ENCODE results near the gene CHST11. TPM values are rescaled to one million over a fixed set of nuclear protein-coding genes. Genes with fewer than 3 reads are reported as not detected.

Gene CHST11
- total and polyA plus RNA-seq, 7 experiments from 2014 or later = 23.4 to 74.3 (median 32.0) TPM

DNA sequence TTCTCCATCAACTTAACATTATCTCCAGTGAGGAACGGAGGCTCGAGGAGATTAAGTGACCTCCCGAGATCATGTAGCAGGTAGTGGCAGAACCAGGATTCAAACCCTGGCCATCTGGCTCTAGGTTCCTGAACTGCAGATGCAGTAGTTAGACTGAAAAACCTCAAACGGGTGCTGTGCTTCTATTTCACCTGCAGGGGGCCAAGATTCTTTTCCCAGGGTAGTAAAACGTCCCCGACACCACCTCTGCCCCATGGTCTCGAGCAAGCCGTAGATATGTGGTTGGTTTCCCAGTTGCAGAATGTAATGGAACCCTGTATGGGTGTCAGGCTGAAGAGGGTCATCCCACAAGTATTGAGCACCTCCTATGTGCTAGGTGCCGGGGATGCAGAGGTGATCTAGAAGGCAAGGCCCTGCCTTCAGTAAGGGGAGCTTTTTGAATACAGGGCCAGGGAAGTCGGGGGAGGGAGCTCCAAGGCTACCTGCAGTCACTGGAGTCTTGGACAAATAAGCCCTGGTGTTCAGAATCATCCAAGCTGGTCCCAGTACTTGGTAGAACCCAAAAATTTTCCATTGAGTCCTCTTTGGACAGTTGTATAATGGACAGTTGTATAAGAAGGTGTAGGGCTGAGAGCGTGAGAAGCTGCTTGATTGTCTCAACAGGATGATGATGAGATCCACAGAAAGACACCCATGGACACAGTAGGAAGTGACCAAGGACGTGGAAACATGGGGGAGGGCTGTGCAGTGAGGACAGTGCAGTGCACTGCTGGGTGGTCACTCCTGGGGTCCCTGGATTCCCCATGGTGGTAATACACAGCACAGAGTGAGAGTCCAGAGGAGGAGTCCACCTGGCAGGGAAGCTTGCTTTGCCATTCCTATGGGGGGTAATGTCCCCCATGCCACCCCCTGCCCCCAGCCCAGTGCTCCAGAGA is 197.2 kb downstream of the CHST11 start:
- intact Hi-C loops (cut with micrococcal nuclease) = loop anchor here in 1 of 2 donors (1.0 kb wide), 1 partner anchor 25 kb away; no protein-coding TSS in a partner anchor
- ChIA-PET POLR2A (no interaction called here), CTCF (interaction anchor here (0.7 kb wide), 1 partner anchor 27 kb away, joined by 4 read pairs; no protein-coding TSS in a partner anchor)
- H3K4me1 Mint-ChIP-seq = peaks cover 8 to 53% (median 31%) of the 10 kb centered on the region in 7 donors
- Histone ChIP-seq H3K9me3 (ENCODE audit: control insufficient read depth in 2 of 3, low read length in 3 of 3) (no peaks in the 10 kb centered on the region), H3K27ac (ENCODE audit: low read depth, low read length) (no peak overlapping the region), H3K27me3 (ENCODE audit: control insufficient read depth in 2 of 2, insufficient read depth in 2 of 2, low read length in 2 of 2) (no peaks in the 10 kb centered on the region), H3K36me3 (ENCODE audit: control insufficient read depth in 2 of 3, insufficient read depth in 3 of 3, low read length in 3 of 3) (no peaks in the 10 kb centered on the region), H3K4me1 (ENCODE audit: control insufficient read depth in 2 of 2, insufficient read depth in 2 of 2, low read length in 2 of 2) (peaks cover 0 to 5% of the 10 kb centered on the region in 2 donors), H3K4me3 (ENCODE audit: low read length) (no peak overlapping the region)
- no peak overlapping the region for H3K4me3 Mint-ChIP-seq
- DNase-seq = peak in 4 of 9 donors; percentile 14 to 25 (median 18)
- H3K36me3 Mint-ChIP-seq = peaks cover 0 to 12% (median 4%) of the 10 kb centered on the region in 5 donors
- H3K9me3 Mint-ChIP-seq = no peaks in the 10 kb centered on the region
- no peak for ATAC-seq
- peak overlapping the region in 4 of 9 donors; percentile 17 to 72 (median 34) for H3K27ac Mint-ChIP-seq
- H3K27me3 Mint-ChIP-seq = no peaks in the 10 kb centered on the region

DNA sequence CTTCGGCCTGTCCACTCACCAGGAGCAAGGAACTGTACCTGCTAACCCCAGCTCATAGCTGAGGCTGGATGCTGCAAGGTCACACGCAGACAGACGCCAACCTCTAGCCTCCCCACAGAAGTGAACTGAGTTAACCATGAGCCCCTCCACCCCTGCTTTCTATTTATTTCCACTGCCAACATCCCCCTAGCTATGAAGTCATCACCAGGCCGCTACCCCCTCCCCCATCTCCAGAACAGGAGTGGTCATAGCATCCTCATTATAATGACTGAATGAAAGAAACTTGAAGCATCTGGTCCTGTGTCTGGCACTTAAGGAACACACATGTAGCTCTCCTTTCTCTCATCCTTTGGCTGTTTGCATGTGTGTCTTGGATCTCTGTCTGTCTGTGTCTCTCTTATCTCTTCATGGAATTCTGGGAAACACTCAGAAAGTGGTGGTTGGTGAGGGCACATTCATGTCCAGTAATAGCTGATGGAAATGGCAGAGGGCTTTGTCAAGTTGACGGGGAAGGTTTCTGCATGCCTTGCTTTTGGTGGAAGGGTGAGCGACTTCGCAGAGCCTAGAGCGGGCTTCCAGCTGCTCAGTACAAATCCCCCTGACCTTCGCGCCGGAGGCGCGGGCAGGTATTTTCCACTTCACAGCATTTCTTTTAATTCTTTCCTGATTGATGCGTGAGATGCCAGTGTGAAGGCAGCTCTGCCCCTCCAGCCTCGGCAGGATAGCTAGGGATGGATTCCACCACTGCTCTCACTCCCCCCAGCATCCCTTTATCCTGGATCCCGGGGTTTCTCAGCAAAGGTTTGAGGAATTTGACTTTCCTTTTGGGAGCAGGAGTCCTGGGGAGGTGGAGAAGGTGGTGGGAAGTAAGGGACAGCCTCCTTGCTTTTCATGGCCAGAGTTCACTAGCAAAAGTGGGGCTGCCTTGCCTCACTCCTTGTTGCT is 198.2 kb downstream of the CHST11 start:
- peaks cover 0 to 5% of the 10 kb centered on the region in 2 donors for H3K4me1 ChIP-seq (ENCODE audit: control insufficient read depth in 2 of 2, insufficient read depth in 2 of 2, low read length in 2 of 2)
- POLR2A ChIA-PET = no interaction called here
- no peak for DNase-seq
- CTCF ChIA-PET = interaction anchor here (0.7 to 1.1 kb wide), 2 partner anchors 13 to 26 kb away, joined by 4 read pairs; no protein-coding TSS in a partner anchor
- no peaks in the 10 kb centered on the region for H3K27me3 ChIP-seq (ENCODE audit: control insufficient read depth in 2 of 2, insufficient read depth in 2 of 2, low read length in 2 of 2)
- H3K4me3 ChIP-seq (ENCODE audit: low read length) = no peak overlapping the region
- ATAC-seq = no peak
- no peaks in the 10 kb centered on the region for H3K27me3 Mint-ChIP-seq
- no peaks in the 10 kb centered on the region for H3K9me3 Mint-ChIP-seq
- peaks cover 0 to 12% (median 0%) of the 10 kb centered on the region in 5 donors for H3K36me3 Mint-ChIP-seq
- no peaks in the 10 kb centered on the region for H3K9me3 ChIP-seq (ENCODE audit: control insufficient read depth in 2 of 3, low read length in 3 of 3)
- peaks cover under 1 to 50% (median 25%) of the 10 kb centered on the region in 7 donors for H3K4me1 Mint-ChIP-seq
- intact Hi-C loops (cut with micrococcal nuclease) = no loop called here
- H3K4me3 Mint-ChIP-seq = no peak overlapping the region
- H3K27ac ChIP-seq (ENCODE audit: low read depth, low read length) = no peak overlapping the region
- peak overlapping the region in 3 of 9 donors; percentile 17 to 70 (median 46) for H3K27ac Mint-ChIP-seq
- H3K36me3 ChIP-seq (ENCODE audit: control insufficient read depth in 2 of 3, insufficient read depth in 3 of 3, low read length in 3 of 3) = no peaks in the 10 kb centered on the region

DNA sequence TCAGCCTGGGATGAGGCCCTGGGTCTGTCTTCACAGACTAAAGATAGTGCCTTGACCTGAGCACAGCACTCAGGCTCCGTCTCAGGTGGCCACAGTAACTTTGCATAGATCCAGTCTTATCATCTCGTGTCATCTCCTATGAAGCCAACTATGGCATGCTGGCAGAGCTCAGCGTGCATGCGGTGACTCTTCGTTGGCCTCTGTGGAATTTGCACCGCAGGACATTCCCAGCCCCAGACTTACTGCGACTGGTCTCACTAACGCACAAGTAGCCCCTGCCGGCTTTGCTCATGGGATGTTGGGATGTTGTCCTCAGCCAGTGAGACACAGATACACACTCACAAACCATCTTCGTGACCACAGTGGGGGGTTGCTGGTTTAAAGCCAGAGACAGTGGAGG is 199.6 kb downstream of the CHST11 start:
- intact Hi-C loops (cut with micrococcal nuclease) = no loop called here
- Mint-ChIP-seq H3K4me3 (no peak overlapping the region), H3K27ac (no peak overlapping the region), H3K4me1 (peaks cover 0 to 46% (median 21%) of the 10 kb centered on the region in 7 donors), H3K27me3 (no peaks in the 10 kb centered on the region), H3K36me3 (peaks cover 0 to 12% (median 0%) of the 10 kb centered on the region in 5 donors), H3K9me3 (no peaks in the 10 kb centered on the region)
- Histone ChIP-seq H3K4me3 (ENCODE audit: low read length) (no peak overlapping the region), H3K27me3 (ENCODE audit: control insufficient read depth in 2 of 2, insufficient read depth in 2 of 2, low read length in 2 of 2) (no peaks in the 10 kb centered on the region), H3K4me1 (ENCODE audit: control insufficient read depth in 2 of 2, insufficient read depth in 2 of 2, low read length in 2 of 2) (peaks cover 0 to 5% of the 10 kb centered on the region in 2 donors), H3K27ac (ENCODE audit: low read depth, low read length) (no peak overlapping the region), H3K9me3 (ENCODE audit: control insufficient read depth in 2 of 3, low read length in 3 of 3) (no peaks in the 10 kb centered on the region), H3K36me3 (ENCODE audit: control insufficient read depth in 2 of 3, insufficient read depth in 3 of 3, low read length in 3 of 3) (no peaks in the 10 kb centered on the region)
- no peak for ATAC-seq
- CTCF ChIA-PET = no interaction called here
- DNase-seq = no peak
- POLR2A ChIA-PET = interaction anchor here (0.6 kb wide), 1 partner anchor 359 kb away, joined by 3 read pairs; no protein-coding TSS in a partner anchor

DNA sequence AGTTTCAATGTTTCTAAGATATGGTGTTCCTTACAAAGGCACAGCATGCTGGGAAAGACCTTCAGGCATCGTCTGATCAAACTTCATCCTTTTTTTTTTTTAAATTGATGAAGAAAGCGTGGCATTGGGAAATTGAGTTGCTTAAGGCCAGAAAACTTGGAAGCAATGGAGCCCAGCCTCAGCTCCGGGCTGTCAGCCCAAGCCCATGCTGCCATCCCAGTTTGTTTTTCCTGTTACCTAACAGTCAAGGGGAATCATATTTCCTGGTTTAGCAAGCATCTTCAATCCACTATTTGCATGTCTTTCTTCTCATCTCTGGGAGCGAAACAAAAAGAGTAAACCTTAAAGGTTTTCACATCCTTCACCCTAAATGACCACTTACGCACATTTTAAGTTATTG is 200.2 kb downstream of the CHST11 start:
- Mint-ChIP-seq H3K36me3 (peaks cover 0 to 12% (median 0%) of the 10 kb centered on the region in 5 donors), H3K9me3 (no peaks in the 10 kb centered on the region), H3K4me3 (no peak overlapping the region), H3K27me3 (no peaks in the 10 kb centered on the region), H3K27ac (no peak overlapping the region), H3K4me1 (peaks cover 0 to 47% (median 21%) of the 10 kb centered on the region in 7 donors)
- no peaks in the 10 kb centered on the region for H3K36me3 ChIP-seq (ENCODE audit: control insufficient read depth in 2 of 3, insufficient read depth in 3 of 3, low read length in 3 of 3)
- H3K4me1 ChIP-seq (ENCODE audit: control insufficient read depth in 2 of 2, insufficient read depth in 2 of 2, low read length in 2 of 2) = peaks cover 0 to 10% of the 10 kb centered on the region in 2 donors
- DNase-seq = no peak
- H3K4me3 ChIP-seq (ENCODE audit: low read length) = no peak overlapping the region
- intact Hi-C loops (cut with micrococcal nuclease) = no loop called here
- ATAC-seq = no peak
- H3K9me3 ChIP-seq (ENCODE audit: control insufficient read depth in 2 of 3, low read length in 3 of 3) = no peaks in the 10 kb centered on the region
- POLR2A ChIA-PET = interaction anchor here (0.6 kb wide), 1 partner anchor 358 kb away, joined by 3 read pairs; no protein-coding TSS in a partner anchor
- no peaks in the 10 kb centered on the region for H3K27me3 ChIP-seq (ENCODE audit: control insufficient read depth in 2 of 2, insufficient read depth in 2 of 2, low read length in 2 of 2)
- CTCF ChIA-PET = no interaction called here
- no peak overlapping the region for H3K27ac ChIP-seq (ENCODE audit: low read depth, low read length)

DNA sequence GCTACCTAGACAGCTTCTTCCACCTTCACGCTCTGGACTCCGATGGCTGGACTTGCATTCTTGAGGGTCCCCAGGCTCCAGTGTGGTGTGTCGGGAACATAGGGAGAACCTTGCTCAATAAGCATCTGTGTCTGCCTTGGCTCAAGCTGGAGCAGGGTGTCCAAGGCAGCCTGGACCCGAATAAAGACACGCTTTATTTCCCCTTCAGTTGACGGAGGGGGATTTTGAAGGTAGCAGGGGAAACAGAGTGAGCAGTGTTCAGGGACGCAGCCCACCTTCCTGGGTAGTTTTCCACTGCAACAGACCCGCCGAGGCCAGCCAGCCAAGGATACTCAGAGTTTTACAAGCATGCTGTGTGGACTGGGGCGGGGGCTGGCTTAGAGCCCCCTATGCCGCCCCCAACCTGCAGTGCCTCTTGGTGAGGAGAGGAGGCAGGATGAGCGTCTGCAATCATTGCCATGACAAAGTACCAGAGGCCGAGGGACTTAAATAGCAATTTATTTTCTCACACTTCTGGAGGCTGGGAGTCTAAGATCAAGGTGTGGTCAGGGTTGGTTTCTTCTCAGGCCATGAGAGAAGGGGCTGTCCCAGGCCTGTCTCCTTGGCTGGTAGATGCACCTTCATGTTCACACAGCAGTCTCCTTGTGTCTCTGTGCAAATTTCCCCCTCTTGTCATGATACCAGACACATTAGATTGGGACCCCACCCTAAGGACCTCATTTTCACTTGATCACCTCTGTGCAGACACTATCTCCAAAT is 201.2 kb downstream of the CHST11 start:
- no peak overlapping the region for H3K4me3 Mint-ChIP-seq
- no peaks in the 10 kb centered on the region for H3K9me3 ChIP-seq (ENCODE audit: control insufficient read depth in 2 of 3, low read length in 3 of 3)
- H3K9me3 Mint-ChIP-seq = no peaks in the 10 kb centered on the region
- POLR2A ChIA-PET = no interaction called here
- H3K27me3 ChIP-seq (ENCODE audit: control insufficient read depth in 2 of 2, insufficient read depth in 2 of 2, low read length in 2 of 2) = no peaks in the 10 kb centered on the region
- no peak for ATAC-seq
- no peak for DNase-seq
- no peak overlapping the region for H3K4me3 ChIP-seq (ENCODE audit: low read length)
- no peaks in the 10 kb centered on the region for H3K27me3 Mint-ChIP-seq
- peaks cover 0 to 8% of the 10 kb centered on the region in 2 donors for H3K4me1 ChIP-seq (ENCODE audit: control insufficient read depth in 2 of 2, insufficient read depth in 2 of 2, low read length in 2 of 2)
- no peak overlapping the region for H3K27ac Mint-ChIP-seq
- peaks cover 0 to 40% (median 25%) of the 10 kb centered on the region in 7 donors for H3K4me1 Mint-ChIP-seq
- H3K36me3 Mint-ChIP-seq = peaks cover 0 to 7% (median 0%) of the 10 kb centered on the region in 5 donors
- CTCF ChIA-PET = no interaction called here
- no peaks in the 10 kb centered on the region for H3K36me3 ChIP-seq (ENCODE audit: control insufficient read depth in 2 of 3, insufficient read depth in 3 of 3, low read length in 3 of 3)
- intact Hi-C loops (cut with micrococcal nuclease) = no loop called here
- H3K27ac ChIP-seq (ENCODE audit: low read depth, low read length) = no peak overlapping the region

DNA sequence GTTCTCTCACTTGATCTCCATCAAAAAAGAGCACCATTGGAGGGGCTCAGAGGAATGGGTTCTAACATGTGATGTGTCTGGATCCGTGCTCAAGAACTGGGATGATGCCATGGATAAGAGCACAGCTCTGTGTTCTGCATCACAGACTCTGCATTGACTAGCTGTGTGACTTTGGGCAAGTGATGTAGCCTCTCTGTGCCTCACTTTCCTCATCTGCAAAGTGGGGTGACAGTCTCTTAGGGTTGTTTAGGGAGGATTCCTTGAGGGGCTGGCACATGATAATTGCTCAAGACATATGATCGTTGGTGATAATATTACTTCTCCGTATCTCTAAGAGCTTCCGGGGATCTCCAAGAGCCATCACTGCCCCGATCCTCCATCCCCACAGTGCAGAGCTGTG is 202.3 kb downstream of the CHST11 start:
- ChIA-PET CTCF (interaction anchor here (1.5 kb wide), 1 partner anchor 277 kb away, joined by 3 read pairs; no protein-coding TSS in a partner anchor), POLR2A (interaction anchor here (1.2 kb wide), 1 partner anchor 9 kb away, joined by 4 read pairs; no protein-coding TSS in a partner anchor)
- no peaks in the 10 kb centered on the region for H3K27me3 Mint-ChIP-seq
- H3K27ac Mint-ChIP-seq = peak overlapping the region in 2 of 9 donors; percentile 18 to 62
- H3K9me3 Mint-ChIP-seq = no peaks in the 10 kb centered on the region
- H3K36me3 Mint-ChIP-seq = peaks cover 0 to 7% (median 0%) of the 10 kb centered on the region in 5 donors
- DNase-seq (no peak), ATAC-seq (no peak)
- Histone ChIP-seq H3K36me3 (ENCODE audit: control insufficient read depth in 2 of 3, insufficient read depth in 3 of 3, low read length in 3 of 3) (no peaks in the 10 kb centered on the region), H3K27ac (ENCODE audit: low read depth, low read length) (no peak overlapping the region), H3K4me3 (ENCODE audit: low read length) (no peak overlapping the region), H3K27me3 (ENCODE audit: control insufficient read depth in 2 of 2, insufficient read depth in 2 of 2, low read length in 2 of 2) (no peaks in the 10 kb centered on the region), H3K9me3 (ENCODE audit: control insufficient read depth in 2 of 3, low read length in 3 of 3) (no peaks in the 10 kb centered on the region), H3K4me1 (ENCODE audit: control insufficient read depth in 2 of 2, insufficient read depth in 2 of 2, low read length in 2 of 2) (peaks cover 0 to 5% of the 10 kb centered on the region in 2 donors)
- H3K4me3 Mint-ChIP-seq = no peak overlapping the region
- peaks cover 0 to 33% (median 16%) of the 10 kb centered on the region in 7 donors for H3K4me1 Mint-ChIP-seq
- intact Hi-C loops (cut with micrococcal nuclease) = no loop called here
